Muscle of leg (tissue), 11 donors: ENCODE measurements around the gene RNU7-1. TPM values are rescaled to one million over a fixed set of nuclear protein-coding genes. Genes with fewer than 3 reads are reported as not detected.
A peak's percentile ranks its signal among the peaks of the same experiment; 100 is the strongest.

Experiments used
- DNase-seq: peaks from one replicate; pipeline ENCODE4 v3.0.0; 2013
- H3K27ac ChIP-seq: one replicate; pipeline ENCODE4 v1.5.1; 2013; ENCODE audit warnings: mild to moderate bottlenecking, low read length, control low read depth
- H3K27me3 ChIP-seq: one replicate; pipeline ENCODE4 v1.6.1; 2013; ENCODE audit warnings: low read length; ENCODE audit not compliant: control insufficient read depth, insufficient read depth
- H3K36me3 ChIP-seq: one replicate; pipeline ENCODE4 v1.6.1; 2013; ENCODE audit warnings: low read length; ENCODE audit not compliant: control insufficient read depth, insufficient read depth
- H3K4me1 ChIP-seq: one replicate; pipeline ENCODE4 v1.6.1; 2013; ENCODE audit warnings: low read length; ENCODE audit not compliant: control insufficient read depth, insufficient read depth
- H3K4me3 ChIP-seq: one replicate; pipeline ENCODE4 v1.5.1; 2013; ENCODE audit warnings: low read length, control low read depth
- H3K9me3 ChIP-seq: replicated peaks from 2 replicates; pipeline ENCODE4 v1.6.1; 2013; ENCODE audit warnings: low read depth, low read length; ENCODE audit not compliant: control insufficient read depth
- WGBS: methylation state at CpG from one replicate; pipeline ENCODE4 v1.1.5; 2013; ENCODE audit warnings: missing lambda C conversion rate; ENCODE audit not compliant: insufficient coverage; 5-methylcytosine and 5-hydroxymethylcytosine counted together
- polyA plus RNA-seq, 8 donors: library from polyadenylated mRNA; unstranded; fragments of 120-200 nt; gene quantifications; one replicate each; pipeline versions ENCODE4 v1.2.1 to v1.2.3, GENCODE V29; 2013; ENCODE audit warnings: inconsistent platforms in 1 of 8, low replicate concordance in 1 of 8; ENCODE audit not compliant: insufficient read length in 8 of 8, insufficient read depth in 1 of 8
- total RNA-seq: library from RNA; stranded (reverse); fragments of 120-200 nt; gene quantifications from one replicate; pipeline ENCODE4 v1.2.4, GENCODE V29; 2013

Gene RNU7-1
- total and polyA plus RNA-seq, 9 donors, result not detected

- no peaks in the 10 kb centered on the region for H3K9me3 ChIP-seq
- 58% methylated on average over 14 of the region's 14 CpGs for WGBS
- H3K27me3 ChIP-seq, result peaks cover 27% of the 10 kb centered on the region
- H3K27ac ChIP-seq, result no peak overlapping the region
- no peak overlapping the region for H3K4me3 ChIP-seq
- H3K36me3 ChIP-seq, result no peaks in the 10 kb centered on the region
- DNase-seq, result no peak
- H3K4me1 ChIP-seq, result peaks cover 13% of the 10 kb centered on the region
Observed at GRCh38 chr12:6917491-6918231, 26.0 kb upstream of the RNU7-1 start.

GRCh38 chr12:6919588-6919987, 24.0 kb upstream of the RNU7-1 start:
- Histone ChIP-seq H3K4me1 (peaks cover 17% of the 10 kb centered on the region), H3K27me3 (peaks cover 11% of the 10 kb centered on the region), H3K27ac (no peak overlapping the region), H3K4me3 (no peak overlapping the region), H3K9me3 (no peaks in the 10 kb centered on the region), H3K36me3 (peaks cover 8% of the 10 kb centered on the region)
- DNase-seq, result no peak
- 6% methylated on average over 2 of the region's 7 CpGs for WGBS

GRCh38 chr12:6921539-6921938, 22.1 kb upstream of the RNU7-1 start:
- H3K4me1 ChIP-seq, result peaks cover 29% of the 10 kb centered on the region
- no peak overlapping the region for H3K4me3 ChIP-seq
- H3K27ac ChIP-seq, result no peak overlapping the region
- 85% methylated on average over 5 of the region's 7 CpGs for WGBS
- peaks cover 8% of the 10 kb centered on the region for H3K36me3 ChIP-seq
- no peak for DNase-seq
- no peaks in the 10 kb centered on the region for H3K9me3 ChIP-seq
- H3K27me3 ChIP-seq, result no peaks in the 10 kb centered on the region

GRCh38 chr12:6921996-6922946, 21.3 kb upstream of the RNU7-1 start:
- peaks cover 8% of the 10 kb centered on the region for H3K36me3 ChIP-seq
- no peaks in the 10 kb centered on the region for H3K9me3 ChIP-seq
- H3K27me3 ChIP-seq, result no peaks in the 10 kb centered on the region
- 52% methylated on average over 8 of the region's 9 CpGs for WGBS
- H3K4me1 ChIP-seq, result peaks cover 36% of the 10 kb centered on the region
- H3K27ac ChIP-seq, result no peak overlapping the region
- DNase-seq, result no peak
- H3K4me3 ChIP-seq, result no peak overlapping the region

GRCh38 chr12:6923003-6923732, 20.4 kb upstream of the RNU7-1 start:
- no peak overlapping the region for H3K27ac ChIP-seq

DNA sequence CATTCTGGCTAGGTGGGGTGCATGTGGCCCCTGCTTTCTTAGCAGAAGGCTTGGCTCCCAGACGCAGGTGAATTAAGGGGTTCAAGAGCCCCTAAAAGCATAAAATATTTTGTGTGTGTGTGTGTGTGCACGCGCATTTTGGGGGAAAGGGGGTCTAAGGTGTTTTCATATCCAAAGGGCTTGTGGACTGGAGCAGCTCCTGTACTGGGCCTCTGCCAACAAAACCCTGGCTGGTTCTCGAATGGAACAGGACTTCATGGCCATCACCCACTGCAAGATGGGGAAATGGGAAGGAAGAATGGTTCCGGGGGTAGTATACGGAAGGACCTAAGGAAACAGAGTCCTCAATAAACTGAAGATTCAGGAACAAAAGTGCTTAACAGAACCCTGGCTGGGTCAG, 19.8 kb upstream of the RNU7-1 start:
- H3K36me3 ChIP-seq, result peaks cover 8% of the 10 kb centered on the region
- H3K4me1 ChIP-seq, result peaks cover 39% of the 10 kb centered on the region
- H3K4me3 ChIP-seq, result no peak overlapping the region
- DNase-seq, result no peak
- peak overlapping the region; percentile 3 for H3K27ac ChIP-seq
- H3K27me3 ChIP-seq, result no peaks in the 10 kb centered on the region
- H3K9me3 ChIP-seq, result no peaks in the 10 kb centered on the region
- WGBS, result 76% methylated on average over 2 of the region's 6 CpGs

More at GRCh38 chr12:6923003-6923732, 20.4 kb upstream of the RNU7-1 start:
- WGBS, result no CpG with 5 or more reads among the region's 10 CpGs
- DNase-seq, result no peak
- no peaks in the 10 kb centered on the region for H3K27me3 ChIP-seq
- H3K4me1 ChIP-seq, result peaks cover 37% of the 10 kb centered on the region
- H3K4me3 ChIP-seq, result no peak overlapping the region
- peaks cover 8% of the 10 kb centered on the region for H3K36me3 ChIP-seq
- no peaks in the 10 kb centered on the region for H3K9me3 ChIP-seq

DNA sequence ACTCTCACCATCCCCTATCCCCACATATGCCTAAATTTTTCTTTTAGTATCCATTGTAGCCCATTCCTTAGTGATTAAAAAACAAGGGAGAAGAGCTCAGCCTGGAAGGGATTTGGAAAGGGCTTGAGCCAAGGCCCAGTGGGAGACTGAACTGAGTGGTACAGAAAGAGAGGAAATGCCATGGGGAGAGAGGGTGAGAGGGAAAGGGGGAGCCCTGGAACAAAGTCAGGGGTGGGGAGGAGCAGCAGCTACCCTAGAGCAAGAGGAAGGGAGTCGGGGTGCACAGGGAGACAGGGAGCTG, 18.4 kb upstream of the RNU7-1 start:
- Histone ChIP-seq H3K4me1 (peaks cover 53% of the 10 kb centered on the region), H3K27me3 (no peaks in the 10 kb centered on the region), H3K4me3 (no peak overlapping the region), H3K36me3 (peaks cover 14% of the 10 kb centered on the region), H3K9me3 (no peaks in the 10 kb centered on the region), H3K27ac (peak overlapping the region; percentile 97)
- no peak for DNase-seq
- WGBS, result 36% methylated on average over 1 of the region's 1 CpG

GRCh38 chr12:6925540-6926279, 17.9 kb upstream of the RNU7-1 start:
- Histone ChIP-seq H3K4me3 (peak overlapping the region; percentile 70), H3K9me3 (no peaks in the 10 kb centered on the region), H3K27me3 (no peaks in the 10 kb centered on the region), H3K4me1 (peaks cover 55% of the 10 kb centered on the region), H3K27ac (peak overlapping the region; percentile 97), H3K36me3 (peaks cover 14% of the 10 kb centered on the region)
- 9% methylated on average over 6 of the region's 8 CpGs for WGBS
- DNase-seq, result peak; percentile 92

- no peaks in the 10 kb centered on the region for H3K9me3 ChIP-seq
- H3K36me3 ChIP-seq, result peaks cover 14% of the 10 kb centered on the region
- peak within 1 kb of the TSS; percentile 97 for H3K27ac ChIP-seq
- peaks cover 55% of the 10 kb centered on the region for H3K4me1 ChIP-seq
- peak within 1 kb of the TSS; percentile 92 for H3K4me3 ChIP-seq
- H3K27me3 ChIP-seq, result no peaks in the 10 kb centered on the region
- DNase-seq, result peak; percentile 97
- WGBS, result under 1% methylated on average over 57 of the region's 66 CpGs
Observed at GRCh38 chr12:6927379-6928021, 16.1 kb upstream of the RNU7-1 start, which contains the start of gene ATN1. Gene ATN1, plus strand, starts transcription at chr12:6927959. Its CDS starts 6,043 bp downstream, at chr12:6934002.
